DND-41 (cell line): Measurements from ENCODE around the gene DLK2.

Experiments
- ATAC-seq: fragments of 200-7000 bp; cut with Tn5 transposase; 3 replicates; pipeline ENCODE4 v1.9.1; 2021; ENCODE audit warnings: low read depth; ENCODE audit not compliant: insufficient read depth
- DNase-seq: peaks from one replicate; pipeline ENCODE4 v3.0.0-alpha.2; 2020
- H2AFZ ChIP-seq: 2 replicates; pipeline ENCODE4 v1.6.0; 2012; ENCODE audit warnings: low read depth, low read length
- H3K27ac ChIP-seq: 2 replicates; pipeline ENCODE4 v1.5.1; 2012; ENCODE audit warnings: low read length, inconsistent platforms
- H3K27me3 ChIP-seq: fragments of 200-600 bp; sonication (generic); 2 replicates; pipeline ENCODE4 v1.6.0; 2012; ENCODE audit warnings: low read length, mild to moderate bottlenecking, inconsistent platforms; ENCODE audit not compliant: insufficient read depth, poor library complexity
- H3K36me3 ChIP-seq: 2 replicates; pipeline ENCODE4 v1.5.1; 2012; ENCODE audit warnings: low read length, inconsistent platforms; ENCODE audit not compliant: insufficient read depth
- H3K4me1 ChIP-seq: 2 replicates; pipeline ENCODE4 v1.5.1; 2012; ENCODE audit warnings: mild to moderate bottlenecking, low read length; ENCODE audit not compliant: insufficient read depth
- H3K4me2 ChIP-seq: 2 replicates; pipeline ENCODE4 v1.6.0; 2012; ENCODE audit warnings: mild to moderate bottlenecking, moderate library complexity, low read length, inconsistent platforms; ENCODE audit not compliant: insufficient read depth
- H3K4me3 ChIP-seq, 2 experiments: fragments of 200-600 bp in 1 of 2; shearing (Covaris generic) in 1 of 2; 2 replicates each; pipeline ENCODE4 v1.5.1; 2012 to 2016; ENCODE audit warnings: inconsistent platforms in 2 of 2, low read length in 2 of 2, mild to moderate bottlenecking in 2 of 2, low read depth in 1 of 2, moderate library complexity in 1 of 2
- H3K79me2 ChIP-seq: 2 replicates; pipeline ENCODE4 v1.6.0; 2012; ENCODE audit warnings: low read length, inconsistent platforms; ENCODE audit not compliant: insufficient read depth
- H3K9ac ChIP-seq: 2 replicates; pipeline ENCODE4 v1.6.0; 2012; ENCODE audit warnings: low read depth, mild to moderate bottlenecking, inconsistent platforms, low read length, moderate library complexity
- H3K9me3 ChIP-seq: 2 replicates; pipeline ENCODE4 v1.5.1; 2012; ENCODE audit warnings: low read length, moderate library complexity, mild to moderate bottlenecking, inconsistent platforms; ENCODE audit not compliant: insufficient read depth, severe bottlenecking
- H4K20me1 ChIP-seq: 2 replicates; pipeline ENCODE4 v1.6.0; 2012; ENCODE audit warnings: low read length; ENCODE audit not compliant: insufficient read depth
- EZH2 ChIP-seq: IDR thresholded peaks from 3 replicates; pipeline ENCODE4 v1.6.1; 2012; ENCODE audit warnings: borderline replicate concordance, low read depth, mild to moderate bottlenecking, moderate library complexity, low read length, inconsistent platforms; ENCODE audit not compliant: severe bottlenecking
- TF ChIP-seq, protein P1 (sequence below): IDR thresholded peaks from 2 replicates; pipeline ENCODE4 v1.5.1; 2012; ENCODE audit warnings: borderline replicate concordance, low read length, moderate library complexity, mild to moderate bottlenecking; ENCODE audit not compliant: poor library complexity, severe bottlenecking; ENCODE audit errors: extremely low read depth

Gene DLK2

DNA sequence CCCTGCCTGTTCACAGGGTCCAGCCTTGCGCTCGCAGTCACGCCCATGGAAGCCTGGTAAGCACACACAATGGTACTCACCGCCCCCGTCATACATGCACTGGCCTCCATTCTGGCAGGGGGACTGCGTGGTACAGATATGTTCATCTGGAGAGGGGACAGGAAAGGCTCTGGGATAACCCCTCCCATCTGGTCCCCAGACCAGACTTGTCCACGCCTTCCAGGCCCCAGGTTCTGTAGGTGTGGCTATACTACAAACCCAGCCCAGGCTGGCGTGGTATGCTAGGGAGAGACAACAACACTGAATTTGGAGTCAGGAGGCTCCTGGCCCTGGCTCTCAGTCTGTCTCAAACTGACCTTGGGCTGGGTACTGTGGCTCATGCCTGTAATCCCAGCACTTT is 3.4 kb downstream of the DLK2 start:
- peaks cover 3% of the 10 kb centered on the region for H3K27me3 ChIP-seq
- H3K9me3 ChIP-seq: no peaks in the 10 kb centered on the region
- no peaks in the 10 kb centered on the region; the same call in 1 of the 2 replicates for H4K20me1 ChIP-seq
- no peak for ATAC-seq
- H3K36me3 ChIP-seq: peaks cover 48% of the 10 kb centered on the region
- H3K4me3 ChIP-seq: no peak overlapping the region
- TF ChIP-seq EZH2: no peak
- TF ChIP-seq, protein P1, sequence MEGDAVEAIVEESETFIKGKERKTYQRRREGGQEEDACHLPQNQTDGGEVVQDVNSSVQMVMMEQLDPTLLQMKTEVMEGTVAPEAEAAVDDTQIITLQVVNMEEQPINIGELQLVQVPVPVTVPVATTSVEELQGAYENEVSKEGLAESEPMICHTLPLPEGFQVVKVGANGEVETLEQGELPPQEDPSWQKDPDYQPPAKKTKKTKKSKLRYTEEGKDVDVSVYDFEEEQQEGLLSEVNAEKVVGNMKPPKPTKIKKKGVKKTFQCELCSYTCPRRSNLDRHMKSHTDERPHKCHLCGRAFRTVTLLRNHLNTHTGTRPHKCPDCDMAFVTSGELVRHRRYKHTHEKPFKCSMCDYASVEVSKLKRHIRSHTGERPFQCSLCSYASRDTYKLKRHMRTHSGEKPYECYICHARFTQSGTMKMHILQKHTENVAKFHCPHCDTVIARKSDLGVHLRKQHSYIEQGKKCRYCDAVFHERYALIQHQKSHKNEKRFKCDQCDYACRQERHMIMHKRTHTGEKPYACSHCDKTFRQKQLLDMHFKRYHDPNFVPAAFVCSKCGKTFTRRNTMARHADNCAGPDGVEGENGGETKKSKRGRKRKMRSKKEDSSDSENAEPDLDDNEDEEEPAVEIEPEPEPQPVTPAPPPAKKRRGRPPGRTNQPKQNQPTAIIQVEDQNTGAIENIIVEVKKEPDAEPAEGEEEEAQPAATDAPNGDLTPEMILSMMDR: no peak
- H3K4me2 ChIP-seq: no peak overlapping the region
- no peak overlapping the region for H3K27ac ChIP-seq
- DNase-seq: no peak
- no peak overlapping the region for H2AFZ ChIP-seq
- H3K79me2 ChIP-seq: no peaks in the 10 kb centered on the region
- H3K4me1 ChIP-seq: no peaks in the 10 kb centered on the region
- no peak overlapping the region for H3K9ac ChIP-seq

DNA sequence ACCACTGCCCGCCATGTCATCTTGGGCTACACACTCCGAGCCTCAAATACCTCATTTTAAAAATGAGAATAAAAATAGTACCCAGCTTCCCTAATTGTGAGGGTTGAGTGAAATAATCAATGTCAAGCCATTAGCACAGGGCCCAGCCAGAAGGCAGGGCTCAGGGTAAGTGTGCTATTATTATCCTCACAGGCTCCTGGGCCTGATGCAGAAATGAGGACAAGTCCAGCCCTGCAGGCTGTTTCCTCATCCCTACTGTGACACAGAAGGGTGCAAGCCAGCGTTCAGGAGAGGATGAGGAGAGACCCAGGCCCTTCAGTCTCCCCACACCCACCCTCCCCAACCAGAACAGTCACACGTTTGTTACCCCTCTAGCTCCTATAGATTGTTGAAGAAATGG is 4.0 kb downstream of the DLK2 start:
- H2AFZ ChIP-seq: no peak overlapping the region
- no peak overlapping the region for H3K4me3 ChIP-seq
- no peaks in the 10 kb centered on the region for H3K9me3 ChIP-seq
- no peaks in the 10 kb centered on the region for H3K4me1 ChIP-seq
- no peak overlapping the region for H3K9ac ChIP-seq
- DNase-seq (no peak), ATAC-seq (no peak)
- TF ChIP-seq, protein P1: no peak
- TF ChIP-seq EZH2: no peak
- H3K36me3 ChIP-seq: peaks cover 48% of the 10 kb centered on the region
- H3K27me3 ChIP-seq: peaks cover 3% of the 10 kb centered on the region
- no peaks in the 10 kb centered on the region; the same call in 1 of the 2 replicates for H4K20me1 ChIP-seq
- H3K79me2 ChIP-seq: no peaks in the 10 kb centered on the region
- no peak overlapping the region for H3K27ac ChIP-seq
- H3K4me2 ChIP-seq: no peak overlapping the region

DNA sequence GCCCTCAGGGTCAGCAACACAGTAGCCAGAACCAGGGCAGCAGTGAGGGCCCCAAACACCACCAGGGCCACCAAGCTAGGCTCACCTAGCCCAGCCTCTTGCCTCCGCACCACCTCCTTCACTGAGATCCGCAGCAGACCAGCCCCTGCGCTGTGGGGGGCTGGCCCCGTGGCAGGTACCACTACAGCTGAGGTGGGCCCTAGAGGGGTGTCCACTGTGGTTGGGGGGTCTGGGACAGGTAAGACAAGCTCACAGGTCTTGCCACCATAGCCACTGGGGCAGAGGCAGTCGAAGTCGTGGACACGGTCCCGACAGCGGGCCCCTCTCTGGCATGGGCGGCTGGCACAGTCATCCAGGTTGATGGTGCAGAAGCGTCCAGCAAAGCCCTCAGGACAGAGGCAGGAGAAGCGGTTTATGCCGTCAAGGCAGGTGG is 4.6 kb downstream of the DLK2 start:
- Histone ChIP-seq H2AFZ (no peak overlapping the region), H3K27ac (no peak overlapping the region), H3K9me3 (no peaks in the 10 kb centered on the region), H4K20me1 (no peaks in the 10 kb centered on the region; the same call in 1 of the 2 replicates), H3K4me3 (no peak overlapping the region), H3K79me2 (no peaks in the 10 kb centered on the region), H3K4me2 (no peak overlapping the region), H3K4me1 (no peaks in the 10 kb centered on the region), H3K36me3 (peaks cover 54% of the 10 kb centered on the region), H3K27me3 (no peaks in the 10 kb centered on the region), H3K9ac (no peak overlapping the region)
- ATAC-seq: no peak
- no peak for TF ChIP-seq EZH2
- TF ChIP-seq, protein P1: no peak
- no peak for DNase-seq

DNA sequence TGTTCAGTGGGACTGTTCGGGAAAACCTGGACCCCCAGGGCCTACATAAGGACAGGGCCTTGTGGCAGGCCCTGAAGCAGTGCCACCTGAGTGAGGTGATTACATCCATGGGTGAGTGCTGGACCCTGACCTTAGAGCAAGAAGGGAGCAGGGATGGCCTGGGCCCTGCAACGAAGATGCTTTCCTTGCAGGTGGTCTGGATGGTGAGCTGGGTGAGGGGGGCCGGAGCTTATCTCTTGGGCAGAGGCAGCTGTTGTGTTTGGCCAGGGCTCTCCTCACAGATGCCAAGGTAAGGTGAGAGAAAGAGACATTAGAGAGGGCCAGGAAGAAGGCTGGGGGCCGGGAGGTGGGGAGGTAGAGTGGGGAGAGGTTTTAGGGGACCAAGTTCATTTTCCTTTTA is 6.4 kb downstream of the DLK2 start:
- DNase-seq (no peak), ATAC-seq (no peak)
- no peak for TF ChIP-seq EZH2
- TF ChIP-seq, protein P1: no peak
- Histone ChIP-seq H3K9ac (no peak overlapping the region), H3K9me3 (no peaks in the 10 kb centered on the region), H3K4me3 (no peak overlapping the region), H4K20me1 (no peaks in the 10 kb centered on the region; the same call in 1 of the 2 replicates), H3K36me3 (peaks cover 63% of the 10 kb centered on the region), H3K79me2 (no peaks in the 10 kb centered on the region), H3K4me2 (no peak overlapping the region), H3K27ac (no peak overlapping the region), H3K4me1 (no peaks in the 10 kb centered on the region), H2AFZ (no peak overlapping the region), H3K27me3 (no peaks in the 10 kb centered on the region)
